HEK293 (cell line): ENCODE results near the gene HTR4.

ENCODE experiments used
- CTCF ChIA-PET: fragments of 350-600 bp; formaldehyde crosslinking; extraction: SDS; loops from one replicate; lab custom pipeline; 2021; ENCODE audit warnings: antibody characterized with exemption; lab: Yijun Ruan, JAX
- POLR2A ChIA-PET: fragments of 300-600 bp; formaldehyde crosslinking; extraction: SDS; loops from one replicate; lab custom pipeline; 2020; ENCODE audit warnings: antibody characterized with exemption, inconsistent platforms; lab: Yijun Ruan, JAX
- H3K27ac ChIP-seq: fragments of 200-500 bp; sonication (Bioruptor generic); 2 replicates; pipeline ENCODE4 v1.5.1; 2014; ENCODE audit warnings: low read depth, low read length, control low read depth, inconsistent platforms; ENCODE audit errors: extremely low read depth
- H3K36me3 ChIP-seq, 2 experiments: fragments of 200-500 bp in 1 of 2; sonication (Bioruptor generic) in 1 of 2; 1 replicate in 1 of 2; 2 replicates in 1 of 2; pipeline ENCODE4 v1.5.1; 2014 to 2017; ENCODE audit warnings: inconsistent platforms in 2 of 2, low read length in 2 of 2; ENCODE audit not compliant: control insufficient read depth in 2 of 2, insufficient read depth in 1 of 2
- H3K4me1 ChIP-seq: fragments of 200-500 bp; sonication (Bioruptor generic); 2 replicates; pipeline ENCODE4 v1.5.1; 2014; ENCODE audit warnings: mild to moderate bottlenecking, low read length, inconsistent platforms; ENCODE audit not compliant: control insufficient read depth, insufficient read depth
- H3K4me3 ChIP-seq: 2 replicates; pipeline ENCODE4 v1.5.1; 2011; ENCODE audit warnings: low read depth, mild to moderate bottlenecking, control low read depth, low read length, moderate library complexity
- H3K9me3 ChIP-seq: fragments of 200-500 bp; sonication (Bioruptor generic); 2 replicates; pipeline ENCODE4 v1.5.1; 2014; ENCODE audit warnings: low read depth, low read length, inconsistent platforms; ENCODE audit not compliant: control insufficient read depth, insufficient read depth
- FEZF1 ChIP-seq: fragments of 450-650 bp; formaldehyde crosslinking; IDR thresholded peaks from 2 replicates; pipeline ENCODE4 v1.5.1; 2016; ENCODE audit warnings: missing biosample characterization, missing genetic modification characterization
- GLIS1 ChIP-seq: fragments of 450-650 bp; formaldehyde crosslinking; IDR thresholded peaks from 2 replicates; pipeline ENCODE4 v1.5.1; 2016; ENCODE audit warnings: missing biosample characterization, missing genetic modification characterization
- HOXC10 ChIP-seq: sonication (generic); formaldehyde crosslinking; IDR thresholded peaks from 2 replicates; pipeline ENCODE4 v1.8.1; 2023; ENCODE audit warnings: mild to moderate bottlenecking, missing genetic modification reagents
- PATZ1 ChIP-seq: fragments of 450-650 bp; formaldehyde crosslinking; IDR thresholded peaks from 2 replicates; pipeline ENCODE4 v1.5.1; 2016; ENCODE audit warnings: missing biosample characterization, missing genetic modification characterization
- SCRT1 ChIP-seq: fragments of 450-650 bp; formaldehyde crosslinking; IDR thresholded peaks from 2 replicates; pipeline ENCODE4 v1.5.1; 2016; ENCODE audit warnings: missing biosample characterization, missing genetic modification characterization, borderline replicate concordance
- TCF7L2 ChIP-seq: IDR thresholded peaks from 2 replicates; pipeline ENCODE4 v1.6.1; 2011; ENCODE audit warnings: low read depth, mild to moderate bottlenecking, inconsistent platforms, low read length, moderate library complexity, borderline replicate concordance
- ZBTB17 ChIP-seq: fragments of 450-650 bp; formaldehyde crosslinking; IDR thresholded peaks from 2 replicates; pipeline ENCODE4 v1.5.1; 2016; ENCODE audit warnings: missing biosample characterization, missing genetic modification characterization
- ZFP69B ChIP-seq: fragments of 450-650 bp; formaldehyde crosslinking; IDR thresholded peaks from 2 replicates; pipeline ENCODE4 v1.5.1; 2016; ENCODE audit warnings: missing biosample characterization, missing genetic modification characterization
- ZNF10 ChIP-seq: fragments of 450-650 bp; formaldehyde crosslinking; IDR thresholded peaks from 2 replicates; pipeline ENCODE4 v1.5.1; 2017; ENCODE audit warnings: missing biosample characterization, missing genetic modification characterization
- ZNF157 ChIP-seq: fragments of 450-650 bp; formaldehyde crosslinking; IDR thresholded peaks from 2 replicates; pipeline ENCODE4 v1.5.1; 2016; ENCODE audit warnings: missing biosample characterization, missing genetic modification characterization
- ZNF18 ChIP-seq: fragments of 450-650 bp; formaldehyde crosslinking; IDR thresholded peaks from 2 replicates; pipeline ENCODE4 v1.5.1; 2016; ENCODE audit warnings: missing biosample characterization, missing genetic modification characterization
- ZNF391 ChIP-seq: fragments of 450-650 bp; formaldehyde crosslinking; IDR thresholded peaks from 2 replicates; pipeline ENCODE4 v1.5.1; 2016; ENCODE audit warnings: low read depth, missing biosample characterization, missing genetic modification characterization, borderline replicate concordance
- ZNF404 ChIP-seq: fragments of 450-650 bp; formaldehyde crosslinking; IDR thresholded peaks from 2 replicates; pipeline ENCODE4 v1.5.1; 2017; ENCODE audit warnings: missing biosample characterization, missing genetic modification characterization
- ZNF48 ChIP-seq: fragments of 450-650 bp; formaldehyde crosslinking; IDR thresholded peaks from 2 replicates; pipeline ENCODE4 v1.5.1; 2016; ENCODE audit warnings: missing biosample characterization, missing genetic modification characterization
- ZNF610 ChIP-seq: fragments of 450-650 bp; formaldehyde crosslinking; IDR thresholded peaks from 2 replicates; pipeline ENCODE4 v1.5.1; 2016; ENCODE audit warnings: missing biosample characterization, missing genetic modification characterization, borderline replicate concordance
- ZNF626 ChIP-seq: fragments of 450-650 bp; sonication (Bioruptor Pico); formaldehyde crosslinking; IDR thresholded peaks from 2 replicates; pipeline ENCODE4 v1.5.1; 2018; ENCODE audit warnings: missing biosample characterization, missing genetic modification characterization, inconsistent platforms
- ZNF629 ChIP-seq: fragments of 450-650 bp; formaldehyde crosslinking; IDR thresholded peaks from 2 replicates; pipeline ENCODE4 v1.5.1; 2017; ENCODE audit warnings: missing biosample characterization, missing genetic modification characterization
- ZNF776 ChIP-seq: fragments of 450-650 bp; formaldehyde crosslinking; IDR thresholded peaks from 2 replicates; pipeline ENCODE4 v1.5.0; 2017; ENCODE audit warnings: missing biosample characterization, missing genetic modification characterization, borderline replicate concordance
- ZNF792 ChIP-seq: fragments of 450-650 bp; formaldehyde crosslinking; IDR thresholded peaks from 2 replicates; pipeline ENCODE4 v1.5.1; 2016; ENCODE audit warnings: missing biosample characterization, missing genetic modification characterization
- ZSCAN16 ChIP-seq: fragments of 450-650 bp; formaldehyde crosslinking; IDR thresholded peaks from 2 replicates; pipeline ENCODE4 v1.5.1; 2016; ENCODE audit warnings: missing biosample characterization, missing genetic modification characterization
- TF ChIP-seq, protein P1 (sequence below): fragments of 450-650 bp; formaldehyde crosslinking; IDR thresholded peaks from 2 replicates; pipeline ENCODE4 v1.5.1; 2016; ENCODE audit warnings: missing biosample characterization, missing genetic modification characterization
- TF ChIP-seq, protein P2 (sequence below): sonication (generic); formaldehyde crosslinking; IDR thresholded peaks from 2 replicates; pipeline ENCODE4 v1.8.1; 2022; ENCODE audit warnings: mild to moderate bottlenecking, moderate library complexity, missing genetic modification reagents

HTR4 gene

DNA sequence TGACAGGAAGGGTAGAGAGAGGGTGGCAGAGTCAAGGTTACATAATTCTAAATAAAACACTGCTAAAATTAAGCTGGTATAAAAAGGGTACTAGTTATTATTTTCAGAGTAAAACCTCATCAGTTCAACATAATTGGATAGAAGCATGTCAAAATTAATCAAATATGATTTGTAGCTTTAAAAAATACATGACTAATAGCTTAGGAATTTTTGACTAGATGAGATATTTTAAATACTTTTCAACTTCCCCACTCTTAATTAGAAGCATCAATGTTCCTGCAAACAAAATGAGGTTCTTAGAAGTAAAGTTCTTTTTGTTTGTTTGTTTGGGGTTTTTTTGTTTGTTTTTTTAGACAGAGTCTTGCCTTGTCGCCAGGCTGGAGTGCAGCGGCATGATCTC lies 29.1 kb downstream of the HTR4 start (continued):
- TF ChIP-seq ZNF404 (tag by site-specific recombination), result no peak
- TF ChIP-seq TCF7L2, result no peak
- TF ChIP-seq, all 188 proteins: peak for 0

DNA sequence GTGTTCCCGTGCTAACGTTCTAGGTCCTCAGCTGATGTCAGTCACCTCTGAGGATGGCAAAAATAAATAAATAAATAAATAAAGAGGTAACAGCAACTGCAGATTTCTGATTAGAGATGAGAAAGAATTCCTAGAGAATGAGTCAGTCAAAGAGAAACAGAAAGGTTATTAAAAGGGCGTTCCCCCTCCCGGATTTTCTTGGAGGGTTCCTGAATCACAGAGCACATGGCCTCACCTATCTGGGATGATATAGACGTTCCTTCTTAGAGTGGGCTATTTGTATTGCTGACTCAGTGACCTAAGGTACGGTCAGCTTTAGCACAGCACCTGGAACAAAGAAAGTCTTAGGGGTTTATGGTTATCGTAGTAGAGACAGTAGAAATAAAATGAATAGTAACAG lies 30.6 kb downstream of the HTR4 start:
- H3K4me3 ChIP-seq, result no peak overlapping the region
- POLR2A ChIA-PET, result no interaction called here
- H3K36me3 ChIP-seq, result no peaks in the 10 kb centered on the region
- H3K27ac ChIP-seq, result no peak overlapping the region
- H3K4me1 ChIP-seq, result no peaks in the 10 kb centered on the region
- H3K9me3 ChIP-seq, result no peaks in the 10 kb centered on the region
- no peak for TF ChIP-seq SCRT1 (tag by site-specific recombination)
- TF ChIP-seq, protein P1, sequence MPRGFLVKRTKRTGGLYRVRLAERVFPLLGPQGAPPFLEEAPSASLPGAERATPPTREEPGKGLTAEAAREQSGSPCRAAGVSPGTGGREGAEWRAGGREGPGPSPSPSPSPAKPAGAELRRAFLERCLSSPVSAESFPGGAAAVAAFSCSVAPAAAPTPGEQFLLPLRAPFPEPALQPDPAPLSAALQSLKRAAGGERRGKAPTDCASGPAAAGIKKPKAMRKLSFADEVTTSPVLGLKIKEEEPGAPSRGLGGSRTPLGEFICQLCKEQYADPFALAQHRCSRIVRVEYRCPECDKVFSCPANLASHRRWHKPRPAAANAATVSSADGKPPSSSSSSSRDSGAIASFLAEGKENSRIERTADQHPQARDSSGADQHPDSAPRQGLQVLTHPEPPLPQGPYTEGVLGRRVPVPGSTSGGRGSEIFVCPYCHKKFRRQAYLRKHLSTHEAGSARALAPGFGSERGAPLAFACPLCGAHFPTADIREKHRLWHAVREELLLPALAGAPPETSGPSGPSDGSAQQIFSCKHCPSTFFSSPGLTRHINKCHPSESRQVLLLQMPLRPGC (tag by site-specific recombination), result no peak
- CTCF ChIA-PET, result no interaction called here

- no peaks in the 10 kb centered on the region for H3K4me1 ChIP-seq
- CTCF ChIA-PET, result interaction anchor here (0.6 to 0.7 kb wide), 2 partner anchors 15 to 23 kb away, joined by 3 read pairs; no protein-coding TSS in a partner anchor
- no peaks in the 10 kb centered on the region for H3K9me3 ChIP-seq
- no peak overlapping the region for H3K27ac ChIP-seq
- TF ChIP-seq ZNF391 (no peak), FEZF1 (tag by site-specific recombination) (no peak), ZNF10 (tag by site-specific recombination) (no peak), ZNF157 (tag by site-specific recombination) (no peak), ZNF18 (no peak), ZNF776 (tag by site-specific recombination) (no peak), ZNF48 (tag by site-specific recombination) (no peak)
- TF ChIP-seq, protein P2, sequence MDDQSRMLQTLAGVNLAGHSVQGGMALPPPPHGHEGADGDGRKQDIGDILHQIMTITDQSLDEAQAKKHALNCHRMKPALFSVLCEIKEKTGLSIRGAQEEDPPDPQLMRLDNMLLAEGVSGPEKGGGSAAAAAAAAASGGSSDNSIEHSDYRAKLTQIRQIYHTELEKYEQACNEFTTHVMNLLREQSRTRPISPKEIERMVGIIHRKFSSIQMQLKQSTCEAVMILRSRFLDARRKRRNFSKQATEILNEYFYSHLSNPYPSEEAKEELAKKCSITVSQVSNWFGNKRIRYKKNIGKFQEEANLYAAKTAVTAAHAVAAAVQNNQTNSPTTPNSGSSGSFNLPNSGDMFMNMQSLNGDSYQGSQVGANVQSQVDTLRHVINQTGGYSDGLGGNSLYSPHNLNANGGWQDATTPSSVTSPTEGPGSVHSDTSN (CRISPR knock-in tag), result no peak
- POLR2A ChIA-PET, result no interaction called here
- no peak overlapping the region for H3K4me3 ChIP-seq
- H3K36me3 ChIP-seq, result no peaks in the 10 kb centered on the region
Measured at GRCh38 chr5:148623101-148623500, 31.2 kb downstream of the HTR4 start.

DNA sequence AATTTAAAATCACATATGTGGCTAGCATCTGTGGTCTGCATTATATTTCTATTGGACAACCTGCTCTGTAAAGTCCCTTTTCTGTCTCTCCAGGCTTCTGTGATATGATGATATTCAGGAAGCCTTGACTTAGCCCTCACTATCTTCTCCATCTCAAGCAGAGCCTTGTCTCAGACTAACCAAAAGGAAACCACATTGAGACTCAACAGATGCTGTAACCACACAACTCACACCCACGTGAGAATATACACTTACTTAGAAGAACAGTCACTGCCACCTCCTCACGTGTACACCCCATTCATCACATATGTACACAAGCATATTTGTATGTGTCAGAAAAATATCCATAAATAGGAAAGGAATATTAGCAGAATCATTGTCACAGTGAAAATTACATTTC lies 33.6 kb downstream of the HTR4 start:
- Histone ChIP-seq H3K27ac (no peak overlapping the region), H3K9me3 (no peaks in the 10 kb centered on the region), H3K4me1 (no peaks in the 10 kb centered on the region), H3K4me3 (no peak overlapping the region), H3K36me3 (no peaks in the 10 kb centered on the region)
- ChIA-PET POLR2A (no interaction called here), CTCF (no interaction called here)
- TF ChIP-seq ZSCAN16 (tag by site-specific recombination) (no peak), ZNF610 (tag by site-specific recombination) (no peak), FEZF1 (tag by site-specific recombination) (no peak), ZBTB17 (tag by site-specific recombination) (no peak), ZNF792 (no peak), PATZ1 (no peak), ZFP69B (tag by site-specific recombination) (no peak), GLIS1 (tag by site-specific recombination) (no peak), HOXC10 (CRISPR knock-in tag) (no peak), ZNF629 (tag by site-specific recombination) (no peak), ZNF626 (tag by site-specific recombination) (no peak)
